Urothelium cell line (cell line): Measurements from ENCODE around the gene ZNF559.
A peak's percentile ranks its signal among the peaks of the same experiment; 100 is the strongest.

Experiments used
- DNase-seq: peaks from one replicate; pipeline ENCODE4 v3.0.0; 2011; ENCODE audit warnings: low spot score, mixed read lengths
- FAIRE-seq: peaks from 2 replicates; lab custom pipeline; 2011; peaks lifted over from hg19 to GRCh38; lab: Jason Lieb, UNC

Gene ZNF559

DNA sequence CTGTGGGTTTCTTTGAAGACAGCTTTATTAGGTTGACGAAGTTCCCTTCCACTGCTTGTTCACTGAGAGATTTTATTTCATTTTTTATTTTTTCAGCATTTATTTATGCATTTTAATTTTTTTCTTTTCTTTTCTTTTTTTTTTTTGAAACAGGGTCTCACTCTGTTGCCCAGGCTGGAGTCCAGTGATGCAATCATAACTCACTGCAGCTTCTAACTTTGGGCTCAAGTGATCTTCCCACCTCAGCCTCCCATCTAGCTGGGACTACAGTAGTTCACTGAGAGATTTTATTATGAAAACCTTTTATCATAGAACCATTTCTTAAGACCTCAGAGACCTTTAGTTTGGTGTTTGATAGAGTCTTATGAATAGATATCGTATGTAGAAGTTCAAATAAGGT lies 28.5 kb downstream of the ZNF559 start:
- DNase-seq (no peak), FAIRE-seq (no peak)

DNA sequence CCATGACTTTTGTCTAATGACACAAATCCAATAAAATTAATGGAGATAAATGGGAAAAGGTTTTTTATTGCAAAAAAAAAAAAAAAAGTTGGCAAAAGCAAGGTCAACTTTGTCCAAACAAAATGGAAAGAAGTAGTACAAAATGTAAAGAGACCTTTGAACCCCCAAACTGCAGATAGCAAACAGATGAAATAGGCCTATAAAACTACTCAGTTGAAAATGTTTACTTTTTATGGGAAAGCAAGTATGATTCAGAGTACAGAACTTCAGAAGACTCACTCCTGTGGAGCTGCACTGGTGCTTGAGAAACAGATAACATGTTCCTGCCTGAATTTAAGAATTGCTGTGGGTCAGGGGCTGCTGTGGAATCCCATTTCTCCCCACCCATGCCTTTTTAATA lies 29.0 kb downstream of the ZNF559 start:
- FAIRE-seq: no peak
- no peak for DNase-seq

DNA sequence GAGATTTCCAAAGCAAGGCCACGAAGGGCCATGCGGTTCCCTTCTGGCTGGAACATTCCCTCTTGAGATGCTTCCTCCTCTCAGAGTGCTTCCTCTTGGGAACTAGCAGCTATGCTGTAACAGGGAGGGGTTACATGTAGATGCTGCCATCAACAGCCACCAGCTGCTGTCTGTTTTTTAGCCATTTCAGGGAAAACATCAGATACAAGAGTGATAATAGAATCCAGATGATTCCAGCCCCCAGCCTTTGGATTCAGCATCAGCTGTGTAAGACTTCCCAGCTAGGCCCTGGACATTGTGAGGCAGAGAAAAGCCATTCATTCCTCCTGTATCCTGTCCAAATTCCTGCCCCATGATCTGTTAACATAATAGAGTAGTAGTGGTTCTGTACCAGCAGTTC lies 30.7 kb downstream of the ZNF559 start:
- DNase-seq (no peak), FAIRE-seq (no peak)

DNA sequence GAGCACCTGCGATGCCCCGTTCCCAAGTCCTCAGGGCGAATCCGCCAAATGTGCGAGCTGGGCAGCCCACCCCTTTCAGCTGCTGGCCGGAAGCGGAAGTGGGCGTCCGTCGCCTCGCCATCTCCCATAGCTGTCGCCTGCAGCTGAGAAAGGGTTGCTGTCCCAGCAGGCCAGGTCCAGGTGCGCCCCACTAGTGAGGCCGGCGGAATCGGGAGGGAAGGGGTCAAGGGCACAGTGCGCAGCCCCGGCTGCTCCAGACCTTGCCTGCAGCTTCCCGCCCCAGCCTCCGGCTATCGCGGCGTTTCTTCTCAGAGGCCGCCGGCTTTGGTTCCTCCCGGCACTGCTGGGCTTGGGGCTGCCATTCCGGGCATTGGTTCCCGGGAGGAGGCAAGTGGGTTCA lies 38.9 kb downstream of the ZNF559 start, which contains the start of gene ZNF177:
ZNF177 (plus strand) TSS at position 109 of the 400 bp plus-strand sequence. CDS start 15,299 bp downstream, outside the sequence.
- FAIRE-seq (no peak), DNase-seq (peak; percentile 34)

DNA sequence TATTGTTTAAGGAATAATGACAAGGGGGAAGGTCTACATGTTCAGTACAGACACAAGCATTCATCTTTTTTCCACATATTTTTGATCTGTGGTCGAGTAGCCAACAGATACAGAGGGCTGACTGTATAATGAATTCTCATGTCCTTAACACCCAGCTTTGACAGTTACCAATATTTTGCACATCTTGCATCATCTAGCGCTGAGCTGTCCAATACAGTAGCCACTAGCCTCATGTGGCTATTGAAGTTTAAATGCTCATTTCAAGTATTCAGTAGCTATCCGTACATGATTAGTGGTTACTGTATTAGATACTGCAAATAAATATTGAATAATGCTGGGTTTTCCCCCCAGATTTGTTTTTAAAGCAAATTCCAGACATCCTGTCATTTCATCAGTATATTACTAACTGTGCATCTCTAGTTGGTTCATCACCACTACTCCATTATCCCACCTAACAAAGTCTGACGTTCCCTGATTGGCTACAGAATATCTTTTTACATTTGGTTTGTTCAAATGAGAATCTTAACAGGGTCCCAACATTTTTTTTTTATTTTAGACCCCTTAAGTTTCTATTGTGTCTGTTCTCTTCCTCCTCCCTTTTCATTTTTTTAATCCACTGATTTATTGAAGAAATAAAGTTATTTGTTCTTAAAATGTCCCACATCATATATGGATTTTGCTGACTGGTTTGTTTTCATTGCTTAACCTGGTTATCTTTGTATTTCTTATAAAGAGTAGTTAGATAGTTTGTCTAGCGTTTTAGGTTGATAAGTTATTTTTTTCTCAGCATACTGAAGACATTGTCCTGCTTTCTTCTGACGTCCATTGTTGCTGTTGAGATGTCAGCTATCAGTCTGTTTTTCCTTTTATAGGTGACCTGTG lies 47.0 kb downstream of the ZNF559 start:
- no peak for FAIRE-seq
- DNase-seq: no peak

DNA sequence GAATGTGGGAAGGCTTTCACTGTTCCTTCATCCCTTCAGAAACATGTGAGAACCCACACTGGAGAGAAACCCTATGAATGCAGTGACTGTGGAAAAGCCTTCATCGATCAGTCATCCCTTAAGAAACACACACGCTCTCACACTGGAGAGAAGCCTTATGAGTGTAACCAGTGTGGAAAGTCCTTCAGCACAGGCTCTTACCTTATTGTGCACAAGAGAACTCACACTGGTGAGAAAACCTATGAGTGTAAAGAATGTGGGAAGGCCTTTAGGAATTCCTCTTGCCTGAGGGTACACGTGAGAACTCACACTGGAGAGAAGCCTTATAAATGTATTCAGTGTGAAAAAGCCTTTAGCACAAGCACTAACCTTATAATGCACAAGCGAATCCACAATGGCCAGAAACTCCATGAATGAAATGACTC lies 57.4 kb downstream of the ZNF559 start:
- no peak for FAIRE-seq

More for the DNA sequence above, 57.4 kb downstream of the ZNF559 start:
- no peak for DNase-seq
